CD14-positive monocyte (primary cell): ENCODE results near the gene DDX6. TPM values are rescaled to one million over a fixed set of nuclear protein-coding genes. Genes with fewer than 3 reads are reported as not detected.

Experiments
- DNase-seq, 3 donors: peaks; one replicate each; pipeline ENCODE4 v3.0.0-alpha.2; 2011 to 2022
- H2AFZ ChIP-seq: 2 replicates; pipeline ENCODE4 v1.6.0; 2012; ENCODE audit warnings: mild to moderate bottlenecking, low read depth, low read length, inconsistent platforms; ENCODE audit not compliant: insufficient read depth, poor library complexity, severe bottlenecking
- H3K27ac ChIP-seq, 2 donors: 1 replicate in 1 of 2; 2 replicates in 1 of 2; pipeline ENCODE4 v1.5.1; 2012 to 2013; ENCODE audit warnings: low read length in 2 of 2, control low read depth in 1 of 2, inconsistent platforms in 1 of 2, low read depth in 1 of 2, mild to moderate bottlenecking in 1 of 2
- H3K27me3 ChIP-seq, 2 donors: one replicate each; pipeline versions ENCODE4 v1.6.0 to v1.6.1; 2011 to 2013; ENCODE audit warnings: low read length in 2 of 2; ENCODE audit not compliant: control insufficient read depth in 2 of 2, insufficient read depth in 2 of 2
- H3K36me3 ChIP-seq, 2 donors: replicated peaks in 1 of 2; 1 replicate in 1 of 2; 2 replicates in 1 of 2; pipeline versions ENCODE4 v1.5.1 to v1.6.1; 2012 to 2013; ENCODE audit warnings: low read length in 2 of 2, control low read depth in 1 of 2, inconsistent platforms in 1 of 2, mild to moderate bottlenecking in 1 of 2; ENCODE audit not compliant: insufficient read depth in 2 of 2, control insufficient read depth in 1 of 2
- H3K4me1 ChIP-seq, 2 donors: 1 replicate in 1 of 2; 2 replicates in 1 of 2; pipeline versions ENCODE4 v1.5.1 to v1.6.1; 2012 to 2013; ENCODE audit warnings: low read length in 2 of 2, control low read depth in 1 of 2, inconsistent platforms in 1 of 2, mild to moderate bottlenecking in 1 of 2, moderate library complexity in 1 of 2; ENCODE audit not compliant: insufficient read depth in 2 of 2, control insufficient read depth in 1 of 2
- H3K4me2 ChIP-seq: replicated peaks from 2 replicates; pipeline ENCODE3; 2012; ENCODE audit warnings: low read length, moderate library complexity, mild to moderate bottlenecking; ENCODE audit not compliant: poor library complexity, severe bottlenecking; ENCODE audit errors: extremely low read depth
- H3K4me3 ChIP-seq, 3 experiments: fragments of 200-600 bp in 1 of 3; sonication (generic) in 1 of 3; replicated peaks in 1 of 3; 1 replicate in 2 of 3; 2 replicates in 1 of 3; pipeline ENCODE4 v1.5.1; 2011 to 2013; ENCODE audit warnings: low read length in 3 of 3, mild to moderate bottlenecking in 3 of 3, control low read depth in 2 of 3, low read depth in 2 of 3, inconsistent platforms in 1 of 3, moderate library complexity in 1 of 3
- H3K79me2 ChIP-seq: 2 replicates; pipeline ENCODE4 v1.6.0; 2012; ENCODE audit warnings: mild to moderate bottlenecking, control low read depth, inconsistent platforms, low read length, moderate library complexity; ENCODE audit not compliant: insufficient read depth
- H3K9ac ChIP-seq: 2 replicates; pipeline ENCODE4 v1.6.0; 2017; ENCODE audit warnings: low read length, mild to moderate bottlenecking; ENCODE audit not compliant: insufficient read depth, poor library complexity, severe bottlenecking
- H3K9me3 ChIP-seq, 2 donors: replicated peaks in 1 of 2; 1 replicate in 1 of 2; 2 replicates in 1 of 2; pipeline versions ENCODE4 v1.5.1 to v1.6.1; 2012 to 2013; ENCODE audit warnings: low read length in 2 of 2, control low read depth in 1 of 2; ENCODE audit not compliant: control insufficient read depth in 1 of 2, insufficient read depth in 1 of 2
- H4K20me1 ChIP-seq: 2 replicates; pipeline ENCODE4 v1.6.0; 2012; ENCODE audit warnings: mild to moderate bottlenecking, low read length, control low read depth, moderate library complexity; ENCODE audit not compliant: insufficient read depth
- H3K27ac Mint-ChIP-seq, 7 donors: one replicate each; pipeline ENCODE4 v1.8.0; 2020; ENCODE audit warnings: mild to moderate bottlenecking in 7 of 7, mixed read lengths in 7 of 7, moderate library complexity in 6 of 7, inconsistent platforms in 2 of 7
- H3K27me3 Mint-ChIP-seq, 3 donors: one replicate each; pipeline ENCODE4 v1.8.0; 2021 to 2022; ENCODE audit warnings: low read depth in 3 of 3, mild to moderate bottlenecking in 3 of 3, mixed read lengths in 3 of 3, moderate library complexity in 3 of 3, inconsistent platforms in 1 of 3
- H3K36me3 Mint-ChIP-seq, 2 donors: one replicate each; pipeline ENCODE4 v1.8.0; 2020; ENCODE audit warnings: mixed read lengths in 2 of 2, inconsistent platforms in 1 of 2, mild to moderate bottlenecking in 1 of 2
- H3K4me1 Mint-ChIP-seq: one replicate; pipeline ENCODE4 v1.8.0; 2020; ENCODE audit warnings: mild to moderate bottlenecking, mixed read lengths
- H3K4me3 Mint-ChIP-seq, 2 donors: one replicate each; pipeline ENCODE4 v1.8.0; 2020; ENCODE audit warnings: mild to moderate bottlenecking in 2 of 2, mixed read lengths in 2 of 2, moderate library complexity in 1 of 2
- H3K9me3 Mint-ChIP-seq, 7 donors: one replicate each; pipeline ENCODE4 v1.8.0; 2020 to 2022; ENCODE audit warnings: mixed read lengths in 7 of 7, mild to moderate bottlenecking in 6 of 7, moderate library complexity in 6 of 7, inconsistent platforms in 2 of 7
- WGBS: methylation state at CpG from one replicate; pipeline ENCODE4 v1.1.5; 2013; ENCODE audit warnings: missing lambda C conversion rate; ENCODE audit not compliant: insufficient coverage; 5-methylcytosine and 5-hydroxymethylcytosine counted together
- intact Hi-C, 2 donors: fragments of 100-400 bp; cut with micrococcal nuclease; formaldehyde crosslinking; loops; one replicate each; pipeline versions ENCODE4 v1.15.0 to v1.15.1; 2023
- polyA plus RNA-seq, 3 donors: library from polyadenylated mRNA; depleted of rRNA in 1 of 3; unstranded in 2 of 3; stranded (reverse) in 1 of 3; fragments of 300-500 nt in 2 of 3; fragments of >200 nt in 1 of 3; fragmentation: Illumina TruSeq in 2 of 3; gene quantifications; 1 replicate in 2 of 3; 2 replicates in 1 of 3; pipeline ENCODE4 v1.2.3, GENCODE V29; 2012 to 2021
- TF ChIP-seq, protein P1 (sequence below): fragments of 200-600 bp; IDR thresholded peaks from one replicate; pipeline ENCODE4 v1.8.0; 2022; ENCODE audit warnings: antibody characterized with exemption, mild to moderate bottlenecking

Gene DDX6
- polyA plus RNA-seq, 3 donors: 17.8 to 31.9 (median 28.0) TPM

DNA sequence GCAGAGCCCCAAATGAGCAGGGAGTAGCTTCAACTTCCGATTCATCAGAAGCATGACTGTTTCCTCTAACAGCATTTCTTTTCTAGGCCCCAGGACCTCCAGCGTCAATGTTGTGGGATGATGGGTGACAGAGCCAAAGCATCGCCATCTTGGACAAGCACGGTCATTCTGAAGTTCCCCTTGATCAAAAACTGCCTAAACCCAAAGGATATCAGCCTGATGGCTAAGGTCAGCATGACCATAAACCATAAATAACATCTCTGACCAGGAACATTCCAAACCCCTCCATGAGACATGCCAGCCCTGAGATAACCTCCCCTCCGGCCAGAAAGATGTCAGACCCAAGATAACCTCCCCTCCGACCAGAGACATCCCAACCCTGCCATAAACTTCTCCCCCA is 82.7 kb downstream of the DDX6 start:
- Histone ChIP-seq H3K4me1 (peaks cover 32 to 33% of the 10 kb centered on the region in 2 donors), H3K27me3 (no peaks in the 10 kb centered on the region), H3K9ac (no peak overlapping the region), H3K9me3 (no peaks in the 10 kb centered on the region), H3K4me2 (no peak overlapping the region), H3K27ac (no peak overlapping the region), H3K36me3 (peaks cover 13 to 22% of the 10 kb centered on the region in 2 donors), H3K4me3 (no peak overlapping the region), H2AFZ (no peak overlapping the region), H3K79me2 (no peaks in the 10 kb centered on the region), H4K20me1 (no peaks in the 10 kb centered on the region)
- H3K27ac Mint-ChIP-seq: no peak overlapping the region
- H3K9me3 Mint-ChIP-seq: peaks cover 0 to 5% (median 0%) of the 10 kb centered on the region in 7 donors
- peaks cover 35% of the 10 kb centered on the region for H3K4me1 Mint-ChIP-seq
- TF ChIP-seq, protein P1, sequence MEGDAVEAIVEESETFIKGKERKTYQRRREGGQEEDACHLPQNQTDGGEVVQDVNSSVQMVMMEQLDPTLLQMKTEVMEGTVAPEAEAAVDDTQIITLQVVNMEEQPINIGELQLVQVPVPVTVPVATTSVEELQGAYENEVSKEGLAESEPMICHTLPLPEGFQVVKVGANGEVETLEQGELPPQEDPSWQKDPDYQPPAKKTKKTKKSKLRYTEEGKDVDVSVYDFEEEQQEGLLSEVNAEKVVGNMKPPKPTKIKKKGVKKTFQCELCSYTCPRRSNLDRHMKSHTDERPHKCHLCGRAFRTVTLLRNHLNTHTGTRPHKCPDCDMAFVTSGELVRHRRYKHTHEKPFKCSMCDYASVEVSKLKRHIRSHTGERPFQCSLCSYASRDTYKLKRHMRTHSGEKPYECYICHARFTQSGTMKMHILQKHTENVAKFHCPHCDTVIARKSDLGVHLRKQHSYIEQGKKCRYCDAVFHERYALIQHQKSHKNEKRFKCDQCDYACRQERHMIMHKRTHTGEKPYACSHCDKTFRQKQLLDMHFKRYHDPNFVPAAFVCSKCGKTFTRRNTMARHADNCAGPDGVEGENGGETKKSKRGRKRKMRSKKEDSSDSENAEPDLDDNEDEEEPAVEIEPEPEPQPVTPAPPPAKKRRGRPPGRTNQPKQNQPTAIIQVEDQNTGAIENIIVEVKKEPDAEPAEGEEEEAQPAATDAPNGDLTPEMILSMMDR: no peak
- H3K27me3 Mint-ChIP-seq: peaks cover 18 to 34% (median 28%) of the 10 kb centered on the region in 3 donors
- DNase-seq: no peak
- peaks cover 14 to 35% of the 10 kb centered on the region in 2 donors for H3K36me3 Mint-ChIP-seq
- H3K4me3 Mint-ChIP-seq: no peak overlapping the region
- WGBS: 98% methylated on average over 5 of the region's 6 CpGs
- intact Hi-C loops: loop anchor here in 1 of 2 donors (10.0 kb wide), 1 partner anchor 87 kb away; the partner anchor contains the start of gene DDX6

DNA sequence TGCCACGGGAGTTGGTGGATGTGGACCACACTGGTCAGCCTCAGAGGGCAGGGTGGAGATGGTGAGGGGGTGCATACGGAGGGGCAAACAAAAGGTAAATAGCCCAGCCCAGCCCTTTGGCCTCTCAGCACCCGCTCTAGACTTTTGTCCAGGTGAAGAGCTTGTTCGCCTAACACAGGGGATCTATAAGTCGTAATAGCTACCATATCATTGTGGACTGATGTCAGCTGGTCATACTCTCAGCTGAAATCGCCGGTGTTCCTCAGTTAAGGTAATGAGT is 84.5 kb downstream of the DDX6 start:
- TF ChIP-seq, protein P1: no peak
- intact Hi-C loops: loop anchor here in 1 of 2 donors (10.0 kb wide), 1 partner anchor 88 kb away; the partner anchor contains the start of gene DDX6
- peaks cover 42% of the 10 kb centered on the region for H3K4me1 Mint-ChIP-seq

More for the DNA sequence above, 84.5 kb downstream of the DDX6 start:
- Mint-ChIP-seq H3K27ac (no peak overlapping the region), H3K27me3 (peaks cover 18 to 30% (median 22%) of the 10 kb centered on the region in 3 donors), H3K36me3 (peaks cover 14 to 35% of the 10 kb centered on the region in 2 donors), H3K4me3 (peak overlapping the region in 1 of 2 donors; percentile 61), H3K9me3 (peaks cover 0 to 5% (median 0%) of the 10 kb centered on the region in 7 donors)
- H3K9ac ChIP-seq: no peak overlapping the region
- H3K36me3 ChIP-seq: peaks cover 13 to 22% of the 10 kb centered on the region in 2 donors
- no peak overlapping the region for H3K27ac ChIP-seq
- H4K20me1 ChIP-seq: no peaks in the 10 kb centered on the region
- DNase-seq: no peak
- H3K4me1 ChIP-seq: peaks cover 50% of the 10 kb centered on the region in 2 donors
- H3K79me2 ChIP-seq: peaks cover 10% of the 10 kb centered on the region
- no peaks in the 10 kb centered on the region for H3K27me3 ChIP-seq
- no peak overlapping the region for H3K4me3 ChIP-seq
- H3K9me3 ChIP-seq: no peaks in the 10 kb centered on the region
- no peak overlapping the region for H3K4me2 ChIP-seq
- 100% methylated on average over 6 of the region's 7 CpGs for WGBS
- H2AFZ ChIP-seq: no peak overlapping the region
